GOT3 (cell line): ENCODE data around the gene ZMAT5.

Experiments used
- DNase-seq: peaks from one replicate; lab custom pipeline; 2025; ENCODE audit warnings: mixed read lengths; lab: John Stamatoyannopoulos, UW

Gene ZMAT5

GRCh38 chr22:29683536-29683935 is 83.3 kb downstream of the ZMAT5 start:
- DNase-seq = no peak
